SIG-M5 treated with dmso at 0.1 percent for 504 hours (cell line): ENCODE results near the gene GON4L.
"Not testable (repeated sequence)": the region's sequence is repeated elsewhere in the genome, so short reads cannot be mapped to it uniquely, and the experiment has no call there.

Source experiments
- DNase-seq: peaks from one replicate; lab custom pipeline; 2025; ENCODE audit not compliant: unreplicated experiment; lab: John Stamatoyannopoulos, UW

GON4L gene, protein sequence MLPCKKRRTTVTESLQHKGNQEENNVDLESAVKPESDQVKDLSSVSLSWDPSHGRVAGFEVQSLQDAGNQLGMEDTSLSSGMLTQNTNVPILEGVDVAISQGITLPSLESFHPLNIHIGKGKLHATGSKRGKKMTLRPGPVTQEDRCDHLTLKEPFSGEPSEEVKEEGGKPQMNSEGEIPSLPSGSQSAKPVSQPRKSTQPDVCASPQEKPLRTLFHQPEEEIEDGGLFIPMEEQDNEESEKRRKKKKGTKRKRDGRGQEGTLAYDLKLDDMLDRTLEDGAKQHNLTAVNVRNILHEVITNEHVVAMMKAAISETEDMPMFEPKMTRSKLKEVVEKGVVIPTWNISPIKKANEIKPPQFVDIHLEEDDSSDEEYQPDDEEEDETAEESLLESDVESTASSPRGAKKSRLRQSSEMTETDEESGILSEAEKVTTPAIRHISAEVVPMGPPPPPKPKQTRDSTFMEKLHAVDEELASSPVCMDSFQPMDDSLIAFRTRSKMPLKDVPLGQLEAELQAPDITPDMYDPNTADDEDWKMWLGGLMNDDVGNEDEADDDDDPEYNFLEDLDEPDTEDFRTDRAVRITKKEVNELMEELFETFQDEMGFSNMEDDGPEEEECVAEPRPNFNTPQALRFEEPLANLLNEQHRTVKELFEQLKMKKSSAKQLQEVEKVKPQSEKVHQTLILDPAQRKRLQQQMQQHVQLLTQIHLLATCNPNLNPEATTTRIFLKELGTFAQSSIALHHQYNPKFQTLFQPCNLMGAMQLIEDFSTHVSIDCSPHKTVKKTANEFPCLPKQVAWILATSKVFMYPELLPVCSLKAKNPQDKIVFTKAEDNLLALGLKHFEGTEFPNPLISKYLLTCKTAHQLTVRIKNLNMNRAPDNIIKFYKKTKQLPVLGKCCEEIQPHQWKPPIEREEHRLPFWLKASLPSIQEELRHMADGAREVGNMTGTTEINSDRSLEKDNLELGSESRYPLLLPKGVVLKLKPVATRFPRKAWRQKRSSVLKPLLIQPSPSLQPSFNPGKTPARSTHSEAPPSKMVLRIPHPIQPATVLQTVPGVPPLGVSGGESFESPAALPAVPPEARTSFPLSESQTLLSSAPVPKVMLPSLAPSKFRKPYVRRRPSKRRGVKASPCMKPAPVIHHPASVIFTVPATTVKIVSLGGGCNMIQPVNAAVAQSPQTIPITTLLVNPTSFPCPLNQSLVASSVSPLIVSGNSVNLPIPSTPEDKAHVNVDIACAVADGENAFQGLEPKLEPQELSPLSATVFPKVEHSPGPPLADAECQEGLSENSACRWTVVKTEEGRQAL (N-terminal part only)

GRCh38 chr1:155856975-155857930, at the start of gene GON4L:
GON4L (minus strand) TSS chr1:155857214; CDS start chr1:155853780, 3,434 bp downstream.
- peak; percentile 97 for DNase-seq

DNA sequence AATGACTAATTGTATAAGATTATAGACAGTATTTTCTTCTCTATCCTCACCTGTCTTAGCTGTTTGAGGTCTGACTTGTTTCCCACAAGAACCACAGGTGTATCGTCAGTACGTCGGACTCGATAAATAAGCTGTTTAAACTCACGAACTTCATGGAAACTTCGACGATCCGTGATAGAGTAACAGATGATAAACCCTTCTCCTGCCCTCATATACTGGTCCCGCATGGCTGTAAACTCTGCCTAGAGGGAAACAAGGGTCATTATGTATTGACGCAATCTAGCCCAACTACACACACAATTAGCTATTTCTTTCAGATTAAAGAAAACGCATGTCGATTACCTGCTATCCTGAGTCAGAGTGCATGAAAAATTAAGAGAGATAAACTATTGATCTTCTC, 47.2 kb upstream of the GON4L start:
- no peak for DNase-seq

DNA sequence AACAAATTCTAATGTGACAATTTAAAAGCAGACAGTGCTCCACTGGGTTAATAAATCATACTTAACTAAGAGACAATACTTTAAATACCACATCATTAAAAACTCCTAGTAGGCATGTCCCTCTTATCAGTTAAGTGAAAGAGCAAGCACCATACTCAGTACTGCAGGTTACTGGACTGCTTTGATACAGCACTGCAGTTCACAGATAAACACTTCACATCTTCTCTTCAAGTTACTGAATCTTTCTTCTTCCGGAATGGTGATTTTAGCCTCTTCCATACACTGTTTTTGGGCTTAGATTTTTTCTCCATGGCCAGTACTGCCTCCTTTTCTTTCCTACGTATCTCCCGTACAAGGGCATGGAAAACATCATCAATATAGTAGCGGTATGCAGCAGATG, 43.1 kb upstream of the GON4L start:
- DNase-seq: no peak

DNA sequence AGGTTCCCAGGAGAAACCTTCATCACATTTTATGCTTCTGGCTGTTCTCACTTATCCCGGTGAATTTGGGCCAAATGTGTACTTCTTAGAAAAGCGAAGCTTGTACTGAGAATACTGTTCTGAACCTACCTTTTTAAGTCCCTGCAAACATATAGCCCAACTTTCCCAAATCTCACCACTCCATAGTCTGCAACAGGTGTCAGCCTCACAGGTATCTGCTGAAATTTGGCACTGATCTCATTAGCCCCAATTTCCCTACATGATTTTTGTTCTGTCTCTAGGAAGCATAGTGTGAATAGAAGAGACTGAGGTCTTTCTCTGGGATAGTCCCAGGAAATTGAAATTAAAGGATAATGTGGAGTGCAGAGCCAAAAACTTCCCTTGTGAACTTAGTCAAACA, 42.7 kb upstream of the GON4L start:
- DNase-seq: no peak

- DNase-seq: no peak
Measured at GRCh38 chr1:155898888-155899287, 41.9 kb upstream of the GON4L start.

- DNase-seq: no peak
Measured at GRCh38 chr1:155897746-155898145, 40.7 kb upstream of the GON4L start.

- DNase-seq: not testable (repeated sequence)
Measured at GRCh38 chr1:155896476-155896875, 39.5 kb upstream of the GON4L start.

DNA sequence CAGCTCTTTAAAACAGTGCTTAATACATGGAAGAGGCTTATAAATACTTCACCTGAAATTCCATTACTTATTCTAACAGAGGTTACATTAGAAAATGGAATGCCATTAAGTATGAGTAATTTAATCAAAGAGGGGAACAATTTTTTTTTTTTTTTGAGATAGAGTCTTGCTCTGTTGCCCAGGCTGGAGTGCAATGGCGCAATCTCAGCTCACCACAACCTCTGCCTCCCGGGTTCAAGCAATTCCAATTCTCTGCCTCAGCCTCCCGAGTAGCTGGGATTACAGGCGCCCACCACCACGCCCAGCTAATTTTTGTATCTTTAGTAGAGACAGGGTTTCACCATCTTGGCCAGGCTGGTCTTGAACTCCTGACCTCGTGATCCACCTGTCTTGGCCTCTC, 38.6 kb upstream of the GON4L start:
- DNase-seq: not testable (repeated sequence)

- peak; percentile 26 for DNase-seq
Measured at GRCh38 chr1:155893389-155894142, 36.6 kb upstream of the GON4L start.

- DNase-seq: no peak
Measured at GRCh38 chr1:155892796-155893195, 35.8 kb upstream of the GON4L start.

GRCh38 chr1:155890251-155890650, 33.2 kb upstream of the GON4L start:
- DNase-seq: no peak

DNA sequence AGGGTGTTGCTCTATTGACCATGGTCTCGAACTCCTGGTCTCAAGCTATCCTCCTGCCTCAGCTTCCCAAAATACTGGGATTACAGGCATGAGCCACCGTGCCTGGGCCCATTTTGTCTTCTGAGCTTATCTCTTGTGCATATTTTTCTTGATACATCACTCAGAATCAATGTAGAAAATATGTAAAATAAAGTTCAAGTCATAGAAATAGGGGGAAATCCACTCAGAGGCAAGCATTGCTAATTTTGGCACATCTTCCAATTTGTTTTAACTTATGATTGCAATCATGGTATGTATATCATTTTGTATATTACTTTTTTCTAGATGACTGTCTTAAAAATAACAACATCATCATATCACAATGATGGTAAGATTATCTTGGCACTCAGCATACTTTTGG, 32.6 kb upstream of the GON4L start:
- no peak for DNase-seq

DNA sequence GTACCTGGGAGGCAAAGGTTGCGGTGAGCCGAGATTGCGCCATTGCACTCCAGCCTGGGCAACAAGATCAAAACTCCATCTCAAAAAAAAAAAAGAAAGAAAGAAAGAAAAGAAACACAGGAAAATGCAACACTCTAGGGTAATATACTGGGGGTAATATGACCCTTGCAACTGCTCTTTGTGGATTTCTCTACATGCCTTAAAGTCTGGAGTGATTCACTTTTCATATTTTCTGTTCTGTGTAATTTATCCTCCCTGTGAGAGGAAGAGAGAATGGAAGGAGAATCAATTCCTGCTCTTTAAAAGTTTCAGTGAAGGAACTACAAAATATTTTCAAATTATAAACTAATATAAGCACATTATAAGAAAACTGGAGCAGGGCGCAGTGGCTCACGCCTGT, 31.5 kb upstream of the GON4L start:
- DNase-seq: no peak

DNA sequence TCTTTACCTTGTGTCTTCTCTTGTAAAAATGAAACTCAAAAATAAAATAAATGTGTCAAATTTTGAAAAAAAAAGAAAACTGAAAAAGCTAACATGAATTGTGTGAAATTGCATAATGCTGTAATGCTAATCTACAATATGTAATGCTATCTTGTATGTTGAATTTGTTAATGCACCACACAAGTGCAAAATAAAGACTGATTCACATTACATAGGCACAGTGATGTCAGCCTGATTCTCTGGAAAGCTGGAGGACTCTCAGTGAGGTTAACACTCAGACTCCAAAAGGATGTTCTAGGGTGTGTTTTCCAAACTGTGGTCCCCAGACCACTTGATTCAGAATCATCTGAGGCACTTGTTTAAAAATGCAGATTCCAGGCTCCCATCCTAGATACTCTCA, 28.0 kb upstream of the GON4L start:
- DNase-seq: no peak

DNA sequence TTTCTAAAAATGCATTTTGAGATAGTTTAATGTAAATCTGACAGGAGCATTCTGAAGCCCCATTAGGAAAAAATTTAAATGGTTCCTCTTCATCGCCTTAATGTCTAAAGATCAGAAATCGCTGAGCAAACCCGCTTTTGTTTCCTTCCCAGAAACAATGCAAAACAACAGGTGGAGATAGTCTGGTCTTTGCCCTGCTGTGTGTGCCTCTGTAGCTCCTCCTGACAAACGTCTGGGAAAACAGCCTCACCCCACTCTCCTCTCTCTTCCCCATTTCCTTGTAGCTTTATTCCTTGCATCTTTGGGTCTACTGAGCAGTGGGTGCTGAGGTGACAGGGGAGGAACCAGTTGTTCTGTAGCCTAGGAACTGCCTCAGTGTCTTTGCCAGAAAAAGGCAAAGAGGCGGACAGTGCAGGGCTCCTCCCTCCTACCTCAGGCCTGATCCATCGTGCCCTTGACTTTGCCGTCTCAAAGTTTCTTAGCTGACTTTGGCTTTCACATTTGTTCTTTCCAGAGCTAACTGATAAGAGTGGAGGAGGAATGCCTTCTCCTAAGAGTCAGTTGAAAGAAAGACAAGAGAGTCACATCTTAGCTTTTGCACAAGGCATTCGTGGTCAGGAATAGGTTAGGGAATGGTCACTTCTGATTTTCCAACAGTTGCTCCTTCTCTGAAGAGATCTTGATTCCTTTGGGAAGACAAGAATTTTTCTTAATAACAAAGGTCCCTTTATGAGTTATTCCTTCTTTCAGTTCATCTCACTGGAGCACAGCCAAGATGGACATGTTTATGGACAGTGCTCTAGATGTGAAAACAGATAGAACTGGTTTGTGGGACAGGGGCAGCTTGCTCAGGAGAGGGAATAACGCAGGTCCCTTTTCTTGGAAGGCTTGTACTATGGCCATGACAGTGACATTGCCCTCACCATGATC, 27.3 kb upstream of the GON4L start:
- DNase-seq: no peak

- no peak for DNase-seq
Measured at GRCh38 chr1:155882766-155883165, 25.8 kb upstream of the GON4L start.

GRCh38 chr1:155882235-155882634, 25.2 kb upstream of the GON4L start:
- no peak for DNase-seq

DNA sequence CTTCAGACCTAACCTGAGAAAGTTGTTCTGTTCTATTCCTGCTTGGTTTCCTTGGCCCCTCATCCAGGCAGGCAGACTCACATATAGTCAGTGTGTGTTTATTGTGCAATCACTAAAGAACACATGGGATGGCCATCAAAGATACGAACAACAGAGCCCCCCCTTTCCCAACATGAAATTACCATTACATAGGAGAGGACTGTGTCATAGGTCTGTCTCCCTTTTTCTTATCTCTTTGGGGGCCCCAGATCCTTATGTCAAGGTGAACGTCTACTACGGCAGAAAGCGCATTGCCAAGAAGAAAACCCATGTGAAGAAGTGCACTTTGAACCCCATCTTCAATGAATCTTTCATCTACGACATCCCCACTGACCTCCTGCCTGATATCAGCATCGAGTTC, 23.9 kb upstream of the GON4L start:
- DNase-seq: no peak
